ENCODE data around the gene GFM1. TPM values are rescaled to one million over a fixed set of nuclear protein-coding genes. Genes with fewer than 3 reads are reported as not detected.

The GFM1 gene
- total RNA-seq, 3 donors from 2014 or later (not counting 1 experiment from before 2014, with no cell fraction given) = 38.4 to 55.5 (median 50.4) TPM

DNA sequence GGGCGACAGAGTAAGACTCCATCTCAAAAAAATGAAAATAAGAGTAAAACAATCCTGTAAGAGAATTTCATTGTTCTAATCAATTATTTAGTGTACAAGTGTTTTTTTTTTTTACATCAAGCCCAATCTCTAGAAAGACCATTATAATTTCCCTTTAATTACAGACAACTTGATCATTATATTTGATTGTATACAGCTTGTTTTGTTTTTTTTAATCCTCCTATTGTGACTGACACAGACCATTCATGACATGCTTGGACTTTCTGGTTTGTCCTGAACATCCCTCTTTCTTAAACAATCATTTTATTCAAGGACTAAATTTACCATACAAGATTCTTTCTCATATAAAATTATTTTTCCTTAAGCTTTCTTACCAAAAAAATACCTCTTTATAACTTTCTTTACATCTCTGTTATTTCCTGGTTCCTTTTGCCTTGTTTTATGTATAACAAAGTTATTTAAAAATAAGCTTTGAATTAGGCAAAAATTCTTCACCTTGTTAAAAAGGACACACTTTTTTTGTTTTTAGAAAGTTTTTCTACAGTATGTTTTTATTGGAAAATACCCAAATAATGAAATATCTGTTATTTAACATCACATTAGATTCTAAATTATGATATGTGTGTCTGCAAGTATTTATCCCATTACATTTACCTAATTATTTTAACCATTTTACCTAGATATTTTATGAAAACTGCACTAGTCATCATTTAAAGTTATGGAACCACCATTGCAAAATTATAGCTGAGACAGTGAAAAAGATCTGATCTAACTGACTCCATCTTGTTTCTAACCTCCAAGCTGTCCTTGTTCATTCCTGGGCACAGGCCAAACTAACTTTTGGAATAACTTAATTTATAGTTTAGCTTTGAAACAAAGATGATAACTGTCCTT is 26.1 kb upstream of the GFM1 start:
- peaks cover 2 to 7% of the 10 kb centered on the region in 2 donors for H3K9me3 Mint-ChIP-seq
- intact Hi-C loops (cut with micrococcal nuclease) = no loop called here
- 83% methylated on average over 1 of the region's 1 CpG for WGBS (ENCODE audit: insufficient coverage)

DNA sequence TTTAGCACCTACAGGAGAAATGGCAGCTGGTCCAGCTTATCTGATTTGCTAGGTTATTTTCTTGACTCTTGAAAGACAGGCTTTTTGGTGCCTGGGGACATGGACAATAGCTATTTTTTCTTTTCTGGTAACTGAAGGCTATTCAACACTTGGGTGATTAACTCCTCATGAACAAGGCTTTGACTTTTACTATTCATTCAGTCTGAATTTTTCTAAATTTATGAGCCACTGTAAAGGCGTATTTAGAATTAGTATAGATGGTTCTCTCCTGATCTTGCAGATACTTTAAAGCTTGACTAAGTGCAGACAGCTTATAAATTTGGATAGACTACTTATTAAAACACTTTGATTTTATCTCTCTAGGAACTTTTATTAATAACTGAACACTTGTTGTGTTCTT is 18.4 kb upstream of the GFM1 start:
- Histone ChIP-seq H3K4me1 (ENCODE audit: control insufficient read depth, insufficient read depth, low read length) (no peaks in the 10 kb centered on the region), H3K27me3 (ENCODE audit: control insufficient read depth, insufficient read depth, low read length) (no peaks in the 10 kb centered on the region), H3K36me3 (ENCODE audit: control insufficient read depth, insufficient read depth, low read length) (no peaks in the 10 kb centered on the region), H3K27ac (ENCODE audit: low read length) (no peak overlapping the region), H3K4me3 (ENCODE audit: low read length) (no peak overlapping the region), H3K9me3 (ENCODE audit: control insufficient read depth, insufficient read depth, low read length) (peaks cover 5% of the 10 kb centered on the region)
- ATAC-seq = no peak
- no peak overlapping the region for H3K27ac Mint-ChIP-seq
- H3K27me3 Mint-ChIP-seq (ENCODE audit: low read depth in 2 of 2) = peaks cover 13 to 14% of the 10 kb centered on the region in 2 donors
- no peak overlapping the region for H3K4me3 Mint-ChIP-seq
- intact Hi-C loops (cut with micrococcal nuclease) = no loop called here
- TF ChIP-seq, protein P1, sequence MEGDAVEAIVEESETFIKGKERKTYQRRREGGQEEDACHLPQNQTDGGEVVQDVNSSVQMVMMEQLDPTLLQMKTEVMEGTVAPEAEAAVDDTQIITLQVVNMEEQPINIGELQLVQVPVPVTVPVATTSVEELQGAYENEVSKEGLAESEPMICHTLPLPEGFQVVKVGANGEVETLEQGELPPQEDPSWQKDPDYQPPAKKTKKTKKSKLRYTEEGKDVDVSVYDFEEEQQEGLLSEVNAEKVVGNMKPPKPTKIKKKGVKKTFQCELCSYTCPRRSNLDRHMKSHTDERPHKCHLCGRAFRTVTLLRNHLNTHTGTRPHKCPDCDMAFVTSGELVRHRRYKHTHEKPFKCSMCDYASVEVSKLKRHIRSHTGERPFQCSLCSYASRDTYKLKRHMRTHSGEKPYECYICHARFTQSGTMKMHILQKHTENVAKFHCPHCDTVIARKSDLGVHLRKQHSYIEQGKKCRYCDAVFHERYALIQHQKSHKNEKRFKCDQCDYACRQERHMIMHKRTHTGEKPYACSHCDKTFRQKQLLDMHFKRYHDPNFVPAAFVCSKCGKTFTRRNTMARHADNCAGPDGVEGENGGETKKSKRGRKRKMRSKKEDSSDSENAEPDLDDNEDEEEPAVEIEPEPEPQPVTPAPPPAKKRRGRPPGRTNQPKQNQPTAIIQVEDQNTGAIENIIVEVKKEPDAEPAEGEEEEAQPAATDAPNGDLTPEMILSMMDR (IDR thresholded peaks at IDR 0.05) = no peak
- no CpG with 5 or more reads among the region's 1 CpG for WGBS (ENCODE audit: insufficient coverage)
- no peak for DNase-seq
- H3K36me3 Mint-ChIP-seq = no peaks in the 10 kb centered on the region
- no peaks in the 10 kb centered on the region for H3K4me1 Mint-ChIP-seq
- peaks cover 0 to 6% of the 10 kb centered on the region in 2 donors for H3K9me3 Mint-ChIP-seq

More for the DNA sequence above, 26.1 kb upstream of the GFM1 start:
- Histone ChIP-seq H3K27ac (ENCODE audit: low read length) (no peak overlapping the region), H3K9me3 (ENCODE audit: control insufficient read depth, insufficient read depth, low read length) (peaks cover 10% of the 10 kb centered on the region), H3K36me3 (ENCODE audit: control insufficient read depth, insufficient read depth, low read length) (no peaks in the 10 kb centered on the region), H3K4me1 (ENCODE audit: control insufficient read depth, insufficient read depth, low read length) (no peaks in the 10 kb centered on the region), H3K4me3 (ENCODE audit: low read length) (no peak overlapping the region), H3K27me3 (ENCODE audit: control insufficient read depth, insufficient read depth, low read length) (no peaks in the 10 kb centered on the region)
- peaks cover 7% of the 10 kb centered on the region for H3K36me3 Mint-ChIP-seq
- no peak for DNase-seq
- TF ChIP-seq, protein P1 (IDR thresholded peaks at IDR 0.05) = no peak
- no peak overlapping the region for H3K27ac Mint-ChIP-seq
- H3K27me3 Mint-ChIP-seq (ENCODE audit: low read depth in 2 of 2) = peaks cover 4 to 11% of the 10 kb centered on the region in 2 donors
- H3K4me3 Mint-ChIP-seq = no peak overlapping the region
- H3K4me1 Mint-ChIP-seq = no peaks in the 10 kb centered on the region
- no peak for ATAC-seq

DNA sequence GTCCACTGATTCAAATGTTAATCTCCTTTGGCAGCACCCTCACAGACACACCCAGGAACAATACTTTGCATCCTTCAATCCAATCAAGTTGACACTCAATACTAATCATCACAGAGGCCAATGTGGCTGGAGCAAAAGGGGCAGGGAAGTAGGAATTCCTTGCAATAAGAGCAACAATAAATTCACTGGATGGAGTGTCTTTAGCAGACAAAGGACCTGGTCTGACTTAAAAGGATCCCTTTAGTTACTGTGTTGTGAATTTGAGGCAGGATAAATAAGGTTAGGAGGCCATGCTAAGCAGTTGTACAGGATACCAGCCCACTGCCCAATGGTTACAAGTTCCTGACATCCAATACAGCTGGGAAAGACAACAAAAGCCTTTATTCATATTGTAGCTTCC is 12.3 kb upstream of the GFM1 start:
- ATAC-seq (no peak), DNase-seq (no peak)
- Mint-ChIP-seq H3K9me3 (no peaks in the 10 kb centered on the region), H3K4me3 (no peak overlapping the region), H3K27ac (no peak overlapping the region), H3K27me3 (ENCODE audit: low read depth in 2 of 2) (peaks cover 10 to 32% of the 10 kb centered on the region in 2 donors), H3K36me3 (no peaks in the 10 kb centered on the region), H3K4me1 (no peaks in the 10 kb centered on the region)
- Histone ChIP-seq H3K4me1 (ENCODE audit: control insufficient read depth, insufficient read depth, low read length) (no peaks in the 10 kb centered on the region), H3K4me3 (ENCODE audit: low read length) (no peak overlapping the region), H3K9me3 (ENCODE audit: control insufficient read depth, insufficient read depth, low read length) (no peaks in the 10 kb centered on the region), H3K27ac (ENCODE audit: low read length) (no peak overlapping the region), H3K27me3 (ENCODE audit: control insufficient read depth, insufficient read depth, low read length) (no peaks in the 10 kb centered on the region), H3K36me3 (ENCODE audit: control insufficient read depth, insufficient read depth, low read length) (no peaks in the 10 kb centered on the region)
- TF ChIP-seq, protein P1 (IDR thresholded peaks at IDR 0.05) = no peak
- intact Hi-C loops (cut with micrococcal nuclease) = no loop called here
